Pancreas (tissue), 10 donors: ENCODE results near the gene GARIN1A. TPM values are rescaled to one million over a fixed set of nuclear protein-coding genes. Genes with fewer than 3 reads are reported as not detected.
"Not testable (repeated sequence)": the region's sequence is repeated elsewhere in the genome, so short reads cannot be mapped to it uniquely, and the experiment has no call there.

ENCODE experiments used
- ATAC-seq, 4 donors: fragments of 200-7000 bp; cut with Tn5 transposase; one replicate each; pipeline versions ENCODE4 v1.8.0 to v1.9.1; 2020; ENCODE audit warnings: mild to moderate bottlenecking in 4 of 4, moderate library complexity in 4 of 4
- DNase-seq, 6 donors: peaks; one replicate each; pipeline ENCODE4 v3.0.0-alpha.2; 2020
- FAIRE-seq: peaks from 2 replicates; lab custom pipeline; 2012; peaks lifted over from hg19 to GRCh38; lab: Jason Lieb, UNC
- H3K27ac ChIP-seq, 4 donors: fragments of 200-600 bp; sonication (generic); 1 replicate in 3 of 4; 2 replicates in 1 of 4; pipeline versions ENCODE4 v1.5.0 to v1.8.0; 2020
- H3K27me3 ChIP-seq, 4 donors: fragments of 200-600 bp; one replicate each; pipeline ENCODE4 v1.8.0; 2021
- H3K36me3 ChIP-seq, 3 donors: fragments of 200-600 bp; sonication (generic) in 1 of 3; one replicate each; pipeline versions ENCODE4 v1.5.0 to v1.8.0; 2020 to 2021
- H3K4me1 ChIP-seq, 3 donors: fragments of 200-600 bp; one replicate each; pipeline ENCODE4 v1.8.0; 2021
- H3K4me3 ChIP-seq, 4 donors: fragments of 200-600 bp; sonication (generic) in 2 of 4; one replicate each; pipeline versions ENCODE4 v1.5.0 to v1.8.0; 2020 to 2021
- H3K9me3 ChIP-seq, 4 donors: fragments of 200-600 bp; one replicate each; pipeline ENCODE4 v1.8.0; 2021
- CTCF ChIP-seq, 4 donors: fragments of 200-600 bp; sonication (generic) in 3 of 4; IDR thresholded peaks; one replicate each; pipeline versions ENCODE4 v1.5.0 to v1.8.0; 2021; ENCODE audit warnings: antibody characterized with exemption in 4 of 4
- WGBS, 2 donors: extraction: QIAGEN DNeasy Blood & Tissue Kit; methylation state at CpG; one replicate each; pipeline ENCODE4 v1.1.7; 2013; 5-methylcytosine and 5-hydroxymethylcytosine counted together
- intact Hi-C, 3 donors: fragments of 100-400 bp; cut with DNase I; formaldehyde crosslinking; loops; one replicate each; pipeline versions ENCODE4 v1.11.1 to v1.14.2; 2022
- polyA plus RNA-seq, 2 donors: library from polyadenylated mRNA; stranded (reverse); fragments of 200-250 nt; gene quantifications; one replicate each; pipeline ENCODE4 v1.2.3, GENCODE V29; 2013
- total RNA-seq, 6 donors: library from RNA; stranded (reverse); fragmentation: NEBNext Ultra II Directional in 4 of 6; extraction: Animal tissue kit (Norgen Biotek cat#: 25700) in 4 of 6; gene quantifications; one replicate each; pipeline versions ENCODE4 v1.2.1 to v1.2.4, GENCODE V29; 2021 to 2023
- donor health status: healthy with polysubstance abuse.
- donor health status: DM: no; HTN: no; CAD: no; lungs with moderate emphysema.
- donor health status: DM: no; HTN: no; CAD: no.
- donor health status: control.
- donor health status: control.
- donor health status: Bipolar disorder and iron deficiency.
- donor health status: DM: yes; HTN: yes; CAD: no.
- donor health status: DM: no; HTN: no; CAD: no.
- donor health status: DM: no; HTN: no; CAD: no.
- donor health status: DM: yes; HTN: yes; CAD: no.

Gene GARIN1A
- total RNA-seq (1 to 10 TPM; 1.1 to 1.4 (median 1.4) TPM), polyA plus RNA-seq (1 to 10 TPM; 3.1 to 5.7 TPM)

GRCh38 chr7:128671992-128672391, at the start of gene GARIN1A:
Gene GARIN1A (plus strand): TSS chr7:128672292. CDS start chr7:128672398, 106 bp downstream.
- intact Hi-C loops = no loop called here
- no peaks in the 10 kb centered on the region for H3K27me3 ChIP-seq
- no peaks in the 10 kb centered on the region for H3K9me3 ChIP-seq
- H3K4me3 ChIP-seq = no peak within 1 kb of the TSS
- ATAC-seq (no peak), FAIRE-seq (no peak), DNase-seq (no peak)
- no peak within 1 kb of the TSS for H3K27ac ChIP-seq
- no peak for TF ChIP-seq CTCF (IDR thresholded peaks at IDR 0.05)
- no peaks in the 10 kb centered on the region for H3K36me3 ChIP-seq
- 73 to 81% methylated on average over 4 of the region's 4 CpGs for WGBS, 2 donors
- no peaks in the 10 kb centered on the region for H3K4me1 ChIP-seq

- ATAC-seq, H3K4me1 ChIP-seq, DNase-seq, FAIRE-seq, intact Hi-C loops, H3K9me3 ChIP-seq, H3K27me3 ChIP-seq, H3K27ac ChIP-seq, H3K4me3 ChIP-seq: not testable (repeated sequence)
- WGBS, 2 donors = 85 to 91% methylated on average over 2 of the region's 2 CpGs
- peaks cover 0 to 37% (median 0%) of the 10 kb centered on the region in 3 donors for H3K36me3 ChIP-seq
These were observed 45.0 kb upstream of the GARIN1A start for GRCh38 chr7:128627124-128627523.

- FAIRE-seq, H3K27ac ChIP-seq, H3K27me3 ChIP-seq, intact Hi-C loops, H3K4me1 ChIP-seq, H3K9me3 ChIP-seq, ATAC-seq, DNase-seq, H3K4me3 ChIP-seq: not testable (repeated sequence)
- 94 to 95% methylated on average over 3 of the region's 3 CpGs for WGBS, 2 donors
- H3K36me3 ChIP-seq = peaks cover 0 to 15% (median 0%) of the 10 kb centered on the region in 3 donors
These were observed 38.2 kb upstream of the GARIN1A start for GRCh38 chr7:128633915-128634314.

GRCh38 chr7:128645206-128645605, 26.9 kb upstream of the GARIN1A start:
- H3K4me3 ChIP-seq, H3K9me3 ChIP-seq, FAIRE-seq, H3K36me3 ChIP-seq, H3K27ac ChIP-seq, intact Hi-C loops, H3K27me3 ChIP-seq, ATAC-seq, DNase-seq, H3K4me1 ChIP-seq: not testable (repeated sequence)
- WGBS, 2 donors = 95 to 99% methylated on average over 5 of the region's 5 CpGs

GRCh38 chr7:128645844-128646243, 26.2 kb upstream of the GARIN1A start:
- H3K27ac ChIP-seq, H3K9me3 ChIP-seq, intact Hi-C loops, H3K27me3 ChIP-seq, H3K36me3 ChIP-seq, ATAC-seq, FAIRE-seq, H3K4me3 ChIP-seq, H3K4me1 ChIP-seq, DNase-seq: not testable (repeated sequence)
- WGBS, 2 donors = 92 to 93% methylated on average over 4 of the region's 4 CpGs

- H3K27me3 ChIP-seq, H3K36me3 ChIP-seq, H3K4me3 ChIP-seq, ATAC-seq, intact Hi-C loops, H3K9me3 ChIP-seq, H3K27ac ChIP-seq, DNase-seq, FAIRE-seq, H3K4me1 ChIP-seq: not testable (repeated sequence)
- 92 to 98% methylated on average over 6 of the region's 6 CpGs for WGBS, 2 donors
These were observed 25.2 kb upstream of the GARIN1A start for GRCh38 chr7:128646877-128647276.

GRCh38 chr7:128651096-128651495, 21.0 kb upstream of the GARIN1A start:
- H3K4me3 ChIP-seq, H3K4me1 ChIP-seq, intact Hi-C loops, H3K27ac ChIP-seq, DNase-seq, ATAC-seq, H3K27me3 ChIP-seq, H3K9me3 ChIP-seq, FAIRE-seq: not testable (repeated sequence)
- WGBS, 2 donors = 93 to 100% methylated on average over 4 of the region's 6 CpGs
- peaks cover 0 to 13% (median 0%) of the 10 kb centered on the region in 3 donors for H3K36me3 ChIP-seq

GRCh38 chr7:128652606-128653005, 19.5 kb upstream of the GARIN1A start:
- H3K4me3 ChIP-seq, FAIRE-seq, intact Hi-C loops, H3K4me1 ChIP-seq, H3K27ac ChIP-seq, H3K27me3 ChIP-seq, H3K9me3 ChIP-seq, ATAC-seq: not testable (repeated sequence)
- H3K36me3 ChIP-seq = peaks cover 0 to 13% (median 0%) of the 10 kb centered on the region in 3 donors
- WGBS, 2 donors = 91% methylated on average over 19 to 21 of the region's 24 CpGs
- peak in 1 of 6 donors; percentile 45 for DNase-seq

- DNase-seq = peak in 1 of 6 donors; percentile 56
- intact Hi-C loops, H3K27ac ChIP-seq, H3K27me3 ChIP-seq, H3K9me3 ChIP-seq, H3K4me3 ChIP-seq, H3K4me1 ChIP-seq, FAIRE-seq, ATAC-seq: not testable (repeated sequence)
- peaks cover 0 to 13% (median 0%) of the 10 kb centered on the region in 3 donors for H3K36me3 ChIP-seq
- 91 to 93% methylated on average over 16 of the region's 16 CpGs for WGBS, 2 donors
These were observed 18.9 kb upstream of the GARIN1A start for GRCh38 chr7:128653197-128653596.

- 91 to 92% methylated on average over 16 to 19 of the region's 19 CpGs for WGBS, 2 donors
- intact Hi-C loops, H3K9me3 ChIP-seq, ATAC-seq, H3K4me3 ChIP-seq, H3K4me1 ChIP-seq, DNase-seq, H3K27ac ChIP-seq, FAIRE-seq, H3K27me3 ChIP-seq: not testable (repeated sequence)
- peaks cover 0 to 13% (median 0%) of the 10 kb centered on the region in 3 donors for H3K36me3 ChIP-seq
These were observed 18.0 kb upstream of the GARIN1A start for GRCh38 chr7:128654080-128654479.

- WGBS, 2 donors = 92 to 94% methylated on average over 16 to 18 of the region's 18 CpGs
- peaks cover 0 to 13% (median 0%) of the 10 kb centered on the region in 3 donors for H3K36me3 ChIP-seq
- H3K27ac ChIP-seq, H3K27me3 ChIP-seq, ATAC-seq, intact Hi-C loops, FAIRE-seq, H3K4me1 ChIP-seq, H3K9me3 ChIP-seq, H3K4me3 ChIP-seq: not testable (repeated sequence)
- DNase-seq = peak in 1 of 6 donors; percentile 48
These were observed 17.6 kb upstream of the GARIN1A start for GRCh38 chr7:128654501-128654900.
